NB4 (cell line): ENCODE results near the gene KRT32.

Experiments
- MYC ChIP-seq: IDR thresholded peaks from 2 replicates; pipeline ENCODE4 v1.6.1; 2011; ENCODE audit warnings: low read depth, low read length
- POLR2A ChIP-seq: IDR thresholded peaks from 2 replicates; pipeline ENCODE4 v1.6.1; 2011; ENCODE audit warnings: mild to moderate bottlenecking; ENCODE audit not compliant: insufficient read length; ENCODE audit errors: extremely low read depth
- TF ChIP-seq, protein P1 (sequence below): IDR thresholded peaks from one replicate; pipeline ENCODE4 v1.5.1; 2012; ENCODE audit warnings: low read depth, low read length

DNA sequence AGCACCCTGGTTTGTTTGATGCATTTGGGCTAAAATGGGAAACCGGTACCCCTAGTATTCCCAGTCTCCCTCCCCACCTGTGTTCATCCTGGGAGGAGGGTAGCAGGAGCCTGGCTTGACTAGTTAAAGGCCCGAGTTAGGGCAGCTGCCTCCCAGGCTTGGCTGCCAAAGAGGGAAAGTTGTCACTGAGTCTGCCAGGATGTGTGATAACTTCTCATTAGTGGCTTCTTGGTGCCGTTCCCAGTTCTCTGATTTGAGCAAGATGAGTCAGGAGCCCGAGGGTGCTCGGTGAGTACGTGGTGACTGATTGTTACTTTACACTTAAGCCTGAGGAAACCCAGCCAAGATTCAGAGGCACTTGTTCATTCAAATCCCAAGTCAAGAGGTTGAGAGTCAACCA, 2.5 kb downstream of the KRT32 start:
- TF ChIP-seq, protein P1, sequence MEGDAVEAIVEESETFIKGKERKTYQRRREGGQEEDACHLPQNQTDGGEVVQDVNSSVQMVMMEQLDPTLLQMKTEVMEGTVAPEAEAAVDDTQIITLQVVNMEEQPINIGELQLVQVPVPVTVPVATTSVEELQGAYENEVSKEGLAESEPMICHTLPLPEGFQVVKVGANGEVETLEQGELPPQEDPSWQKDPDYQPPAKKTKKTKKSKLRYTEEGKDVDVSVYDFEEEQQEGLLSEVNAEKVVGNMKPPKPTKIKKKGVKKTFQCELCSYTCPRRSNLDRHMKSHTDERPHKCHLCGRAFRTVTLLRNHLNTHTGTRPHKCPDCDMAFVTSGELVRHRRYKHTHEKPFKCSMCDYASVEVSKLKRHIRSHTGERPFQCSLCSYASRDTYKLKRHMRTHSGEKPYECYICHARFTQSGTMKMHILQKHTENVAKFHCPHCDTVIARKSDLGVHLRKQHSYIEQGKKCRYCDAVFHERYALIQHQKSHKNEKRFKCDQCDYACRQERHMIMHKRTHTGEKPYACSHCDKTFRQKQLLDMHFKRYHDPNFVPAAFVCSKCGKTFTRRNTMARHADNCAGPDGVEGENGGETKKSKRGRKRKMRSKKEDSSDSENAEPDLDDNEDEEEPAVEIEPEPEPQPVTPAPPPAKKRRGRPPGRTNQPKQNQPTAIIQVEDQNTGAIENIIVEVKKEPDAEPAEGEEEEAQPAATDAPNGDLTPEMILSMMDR: no peak
- TF ChIP-seq MYC: no peak
- TF ChIP-seq POLR2A: no peak
